GM03348 (cell line): ENCODE measurements around the gene SNU13.
"Not testable (repeated sequence)": the region's sequence is repeated elsewhere in the genome, so short reads cannot be mapped to it uniquely, and the experiment has no call there.

Experiments
- DNase-seq: peaks from one replicate; pipeline ENCODE4 v3.0.0; 2012; ENCODE audit warnings: low spot score

Gene SNU13

GRCh38 chr22:41681616-41682015 is 7.1 kb downstream of the SNU13 start:
- DNase-seq: no peak

DNA sequence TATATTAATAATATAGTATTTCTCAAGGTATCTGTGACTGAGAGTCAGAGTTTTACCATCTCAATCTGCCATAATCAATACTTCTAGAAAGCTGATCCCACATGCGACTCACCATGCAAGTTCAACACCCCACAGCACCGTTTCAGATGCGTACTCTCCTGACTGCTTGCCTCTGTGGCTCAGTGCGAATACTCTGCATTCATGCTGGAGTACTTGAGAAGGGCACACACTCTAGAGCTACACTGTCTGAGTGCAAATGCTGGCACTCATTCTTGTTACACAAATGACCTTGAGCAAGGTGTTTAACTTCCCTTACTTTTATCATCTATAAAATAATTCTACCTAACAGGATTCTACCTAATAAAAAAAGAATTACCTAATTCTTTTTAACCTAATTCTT is 12.5 kb downstream of the SNU13 start:
- no peak for DNase-seq

- no peak for DNase-seq
These were observed 13.8 kb downstream of the SNU13 start for GRCh38 chr22:41674846-41675340.

DNA sequence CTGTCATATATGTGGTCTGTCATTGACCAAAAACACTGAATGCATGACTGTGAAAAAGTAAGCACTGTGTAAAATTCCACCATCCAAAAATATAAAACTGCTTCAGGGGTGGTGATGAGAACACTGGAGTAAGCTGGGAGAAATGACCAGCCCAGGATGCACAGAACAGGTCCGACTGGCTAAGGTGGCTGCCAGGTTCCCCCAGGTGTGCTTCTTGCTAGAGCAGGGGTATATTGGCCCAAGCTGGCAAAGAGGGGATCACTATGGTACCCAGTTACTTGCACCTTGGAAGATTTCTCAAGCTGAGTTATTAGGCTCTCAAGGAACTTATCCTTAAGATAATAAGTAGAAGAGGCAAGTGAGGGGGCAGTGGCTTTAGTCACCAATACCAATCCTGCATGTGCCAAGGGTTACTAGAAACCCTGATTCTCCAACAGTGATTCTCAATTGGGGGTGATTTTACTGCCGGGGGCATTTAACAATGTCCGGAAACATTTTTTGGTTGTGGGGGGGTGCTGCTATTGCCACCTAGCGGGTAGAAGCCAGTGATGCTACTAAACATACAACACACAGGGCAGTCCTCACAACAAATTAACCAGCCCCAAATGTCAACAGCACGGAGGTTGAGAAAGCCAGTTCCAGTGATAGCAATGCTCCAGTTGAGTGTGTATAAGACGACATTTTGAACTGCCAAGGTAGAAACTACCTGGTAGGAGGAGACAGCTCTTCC is 15.7 kb downstream of the SNU13 start:
- DNase-seq: peak; percentile 50

DNA sequence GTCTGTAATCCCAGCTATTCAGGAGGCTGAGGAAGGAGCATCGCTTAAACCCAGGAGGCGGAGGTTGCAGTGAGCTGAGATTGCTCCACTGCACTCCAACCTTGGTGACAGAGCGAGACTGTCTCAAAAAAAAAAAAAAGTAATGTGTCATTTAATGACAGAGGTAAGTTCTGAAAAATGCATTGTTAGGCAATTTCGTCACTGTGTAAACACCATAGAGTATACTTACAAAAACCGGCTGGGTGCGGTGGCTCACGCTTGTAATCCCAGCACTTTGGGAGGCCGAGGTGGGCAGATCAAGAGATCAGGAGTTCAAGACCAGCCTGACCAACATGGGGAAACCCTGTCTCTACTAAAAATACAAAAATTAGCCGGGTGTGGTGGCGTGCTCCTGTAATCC is 16.6 kb downstream of the SNU13 start:
- DNase-seq: not testable (repeated sequence)

DNA sequence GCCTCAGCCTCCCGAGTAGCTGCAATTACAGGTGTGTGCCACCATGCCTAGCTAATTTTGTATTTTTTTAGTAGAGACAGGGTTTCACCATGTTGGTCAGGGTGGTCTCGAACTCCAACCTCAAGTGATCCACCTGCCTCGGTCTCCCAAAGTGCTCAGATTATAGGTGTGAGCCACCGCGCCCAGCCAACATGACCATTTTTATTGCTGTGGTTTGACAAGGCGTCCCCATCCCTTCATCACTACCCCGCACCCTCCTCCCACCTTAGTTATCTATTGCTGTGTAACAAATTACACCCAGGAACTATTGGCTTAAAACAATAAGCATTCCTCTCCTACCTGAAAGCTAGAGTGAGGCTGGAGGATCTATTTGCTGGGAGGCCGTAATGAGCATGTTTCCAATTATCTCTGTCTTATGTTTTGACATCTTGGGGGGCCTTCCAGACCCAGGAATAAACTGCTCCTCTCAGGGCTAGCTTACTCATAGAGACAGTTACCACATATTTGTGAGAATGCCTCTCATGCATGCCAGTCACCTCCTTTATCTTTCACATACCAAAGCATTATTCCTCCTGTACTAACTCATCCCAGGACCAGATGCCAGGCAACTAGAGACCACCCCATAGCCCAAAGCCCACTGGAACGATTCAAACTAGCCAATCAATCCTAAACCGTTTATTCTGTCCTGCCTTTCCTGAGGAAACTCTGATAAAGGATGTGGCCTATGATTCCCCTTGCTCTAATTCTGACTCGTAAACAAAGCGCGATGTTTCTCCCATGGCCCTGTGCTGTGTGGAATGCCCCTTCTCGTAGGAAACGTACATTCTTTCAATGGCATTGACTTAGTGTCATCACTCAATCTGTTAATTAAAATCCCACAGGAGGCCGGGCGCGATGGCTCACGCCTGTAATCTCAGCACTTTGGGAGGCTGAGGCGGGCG is 19.4 kb downstream of the SNU13 start:
- DNase-seq: peak; percentile 72

- no peak for DNase-seq
These were observed 23.7 kb downstream of the SNU13 start for GRCh38 chr22:41664951-41665350.

DNA sequence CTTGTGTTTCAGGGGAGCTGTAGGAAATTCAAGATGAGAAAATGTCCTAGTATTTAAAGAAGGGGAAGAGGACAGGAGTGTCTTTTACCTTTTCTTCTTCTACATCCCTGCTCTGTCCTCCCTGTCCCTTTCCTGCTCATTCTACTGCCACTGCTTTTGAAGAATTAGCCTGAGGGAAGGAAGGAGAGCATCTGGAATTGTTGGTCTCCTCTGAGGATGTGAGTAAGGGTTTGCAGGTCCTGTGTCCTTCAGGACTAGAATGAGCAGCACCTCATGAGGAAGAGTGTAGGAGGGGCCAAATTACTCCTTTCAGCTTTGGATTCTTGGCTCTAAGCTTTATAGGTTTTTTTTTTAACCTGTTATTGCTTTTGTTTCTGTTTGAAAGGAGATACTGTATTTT is 24.2 kb downstream of the SNU13 start:
- DNase-seq: no peak

- not testable (repeated sequence) for DNase-seq
These were observed 25.1 kb downstream of the SNU13 start for GRCh38 chr22:41663594-41663993.

- no peak for DNase-seq
These were observed 27.0 kb downstream of the SNU13 start for GRCh38 chr22:41661713-41662112.

- DNase-seq: no peak
These were observed 27.6 kb downstream of the SNU13 start for GRCh38 chr22:41661088-41661487.

- no peak for DNase-seq
These were observed 28.3 kb downstream of the SNU13 start for GRCh38 chr22:41660416-41660815.

GRCh38 chr22:41659941-41660340 is 28.7 kb downstream of the SNU13 start:
- DNase-seq: no peak

DNA sequence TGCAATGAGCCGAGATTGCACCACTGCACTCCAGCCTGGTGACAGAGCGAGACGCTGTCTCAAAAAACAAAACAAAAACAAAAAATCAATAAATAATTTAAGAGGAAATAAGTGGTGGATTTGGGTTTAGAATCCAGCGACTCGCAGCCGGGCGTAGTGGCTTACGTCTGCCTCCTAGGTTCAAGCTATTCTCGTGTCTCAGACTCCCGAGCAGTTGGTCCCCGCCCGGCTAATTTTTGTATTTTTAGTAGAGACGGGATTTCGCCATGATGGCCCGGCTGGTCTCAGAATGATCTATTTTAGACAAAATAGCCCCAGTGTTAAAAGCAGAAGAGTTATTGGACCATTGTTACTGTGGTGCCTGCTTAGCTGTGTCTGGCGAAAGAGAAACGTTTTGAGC is 29.8 kb downstream of the SNU13 start:
- DNase-seq: no peak

DNA sequence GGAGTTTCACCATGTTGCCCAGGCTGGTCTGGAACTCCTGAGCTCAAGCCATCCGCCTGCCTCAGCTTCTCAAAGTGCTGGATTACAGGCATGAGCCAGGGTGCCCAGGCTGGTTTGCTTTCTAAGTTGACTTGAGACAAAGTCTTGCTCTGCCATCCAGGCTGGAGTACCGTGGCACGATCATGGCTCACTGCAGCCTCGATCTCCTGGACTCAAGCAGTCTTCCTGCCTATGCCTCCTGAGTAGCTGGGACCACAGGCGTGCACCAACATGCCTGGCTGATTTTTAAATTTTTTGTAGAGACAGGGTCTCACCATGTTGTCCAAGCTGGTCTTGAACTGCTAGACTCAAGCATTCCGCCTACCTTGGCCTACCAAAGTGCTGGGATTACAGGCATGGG is 31.0 kb downstream of the SNU13 start:
- DNase-seq: no peak

DNA sequence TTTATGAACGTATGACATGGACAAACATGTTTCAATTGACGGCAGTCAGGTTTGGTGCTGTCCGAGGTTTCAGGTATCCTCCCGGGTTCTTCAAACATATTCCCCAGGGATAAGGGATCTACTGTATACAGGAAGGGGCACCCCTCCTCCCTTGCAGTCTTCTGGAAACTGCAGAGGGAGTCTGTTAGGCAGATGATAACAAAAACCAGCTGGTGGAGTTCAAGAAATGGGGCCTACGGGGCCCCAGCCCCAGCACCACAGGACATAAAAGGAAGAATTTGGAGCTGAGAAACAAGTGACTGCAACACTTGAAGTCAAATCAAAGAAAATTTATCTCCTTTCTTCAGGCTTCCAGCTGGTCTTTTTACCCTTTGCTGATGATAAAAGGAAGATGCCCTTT is 32.1 kb downstream of the SNU13 start:
- no peak for DNase-seq

GRCh38 chr22:41654322-41654721 is 34.3 kb downstream of the SNU13 start:
- no peak for DNase-seq

GRCh38 chr22:41650821-41651220 is 37.8 kb downstream of the SNU13 start:
- DNase-seq: no peak

DNA sequence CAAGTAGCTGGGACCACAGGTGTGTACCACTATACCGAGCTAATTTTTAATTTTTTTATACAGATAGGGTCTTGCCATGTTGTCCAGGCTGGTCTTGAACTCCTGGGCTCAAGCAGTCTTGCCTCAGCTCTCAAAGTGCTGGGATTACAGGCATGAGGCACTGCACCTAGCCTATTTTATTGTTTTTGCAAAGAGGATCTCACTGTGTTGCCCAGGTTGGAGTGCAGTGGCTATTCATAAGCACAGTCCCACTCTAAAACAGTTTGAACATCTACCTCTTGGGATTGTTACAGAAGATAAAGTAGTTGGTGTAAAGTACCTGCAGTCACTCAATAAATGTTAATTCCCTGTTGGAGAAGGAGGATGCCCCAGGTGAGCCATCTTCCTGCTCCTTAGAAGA is 38.4 kb downstream of the SNU13 start:
- DNase-seq: no peak

DNA sequence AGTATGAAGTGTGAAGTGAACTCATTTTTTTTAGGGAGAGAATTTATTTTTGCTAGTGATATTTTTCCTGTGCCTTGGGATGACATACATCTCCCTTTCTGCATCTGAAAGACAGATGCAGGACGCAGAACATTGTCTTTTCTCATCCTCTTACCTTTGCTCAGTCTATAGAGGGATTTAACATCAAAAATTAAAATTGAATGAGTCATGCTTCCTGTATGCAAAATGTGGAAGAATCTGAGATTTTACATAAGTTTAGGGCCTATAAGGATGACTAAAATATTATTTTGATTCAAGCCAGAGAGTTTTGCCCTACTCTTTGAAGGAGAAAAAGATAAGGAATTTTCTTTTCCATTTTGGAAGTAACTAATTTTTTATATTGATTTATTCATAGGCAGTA is 40.2 kb downstream of the SNU13 start:
- DNase-seq: no peak

- DNase-seq: no peak
These were observed 40.9 kb downstream of the SNU13 start for GRCh38 chr22:41647771-41648170.

- DNase-seq: no peak
These were observed 46.1 kb downstream of the SNU13 start for GRCh38 chr22:41642331-41643110.
